CD4-positive, alpha-beta T cell treated with Interleukin-10 for 1 hour (primary cell): ENCODE data around the gene OR2T29.
"Not testable (repeated sequence)": the region's sequence is repeated elsewhere in the genome, so short reads cannot be mapped to it uniquely, and the experiment has no call there.

Source experiments
- DNase-seq: peaks from one replicate; pipeline ENCODE4 v3.0.0-alpha.2; 2020

OR2T29 gene, protein sequence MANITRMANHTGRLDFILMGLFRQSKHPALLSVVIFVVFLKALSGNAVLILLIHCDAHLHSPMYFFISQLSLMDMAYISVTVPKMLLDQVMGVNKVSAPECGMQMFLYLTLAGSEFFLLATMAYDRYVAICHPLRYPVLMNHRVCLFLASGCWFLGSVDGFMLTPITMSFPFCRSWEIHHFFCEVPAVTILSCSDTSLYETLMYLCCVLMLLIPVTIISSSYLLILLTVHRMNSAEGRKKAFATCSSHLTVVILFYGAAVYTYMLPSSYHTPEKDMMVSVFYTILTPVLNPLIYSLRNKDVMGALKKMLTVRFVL

DNA sequence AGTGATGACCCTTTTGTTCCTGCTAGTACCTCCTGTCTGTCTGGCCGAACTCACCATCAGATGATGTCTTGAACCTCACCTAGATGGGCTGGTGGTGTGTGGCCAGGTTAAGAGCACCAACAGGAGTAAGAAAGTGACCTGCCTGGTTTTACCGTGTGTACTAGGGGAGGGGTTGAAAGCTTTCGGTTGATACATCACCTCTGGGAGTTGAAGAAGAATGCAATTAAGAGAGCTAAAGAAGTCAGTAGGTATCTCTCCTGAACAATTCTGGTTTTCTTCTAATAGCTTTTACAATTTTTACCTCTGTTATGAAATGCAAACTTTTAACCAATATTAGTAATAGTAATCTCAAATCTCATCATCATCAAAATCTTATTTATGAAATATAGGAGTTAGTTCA, at the start of gene OR2T29:
TSS of gene OR2T29 (minus strand) at position 101 of the 400 bp plus-strand sequence. CDS start 3,281 bp downstream, outside the sequence.
- DNase-seq: not testable (repeated sequence)

DNA sequence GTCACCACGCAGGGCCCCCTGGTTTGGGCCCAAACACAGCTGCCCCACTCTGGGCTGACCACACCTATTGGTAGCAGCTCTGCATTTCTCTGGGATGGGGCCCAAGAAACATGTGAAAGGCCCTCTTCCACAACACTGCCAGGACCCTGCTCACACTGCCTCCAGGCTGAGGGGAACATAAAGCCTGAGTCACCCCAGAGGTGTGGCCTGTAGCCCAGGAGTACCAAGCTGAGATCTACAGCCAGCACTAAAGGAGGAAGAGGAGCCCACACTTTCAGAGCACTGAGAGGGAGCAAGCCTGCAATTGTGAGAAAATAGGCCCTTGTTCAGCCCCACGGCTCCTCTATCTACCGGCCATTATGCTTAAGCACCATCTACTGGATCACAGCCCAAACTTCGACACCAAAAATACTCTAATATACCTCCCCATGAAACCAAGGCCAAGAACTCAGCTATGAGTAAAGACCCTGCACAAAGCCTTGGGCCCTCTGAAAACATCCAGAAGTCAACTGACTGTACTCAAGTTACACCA, 49.4 kb upstream of the OR2T29 start:
- DNase-seq: no peak

DNA sequence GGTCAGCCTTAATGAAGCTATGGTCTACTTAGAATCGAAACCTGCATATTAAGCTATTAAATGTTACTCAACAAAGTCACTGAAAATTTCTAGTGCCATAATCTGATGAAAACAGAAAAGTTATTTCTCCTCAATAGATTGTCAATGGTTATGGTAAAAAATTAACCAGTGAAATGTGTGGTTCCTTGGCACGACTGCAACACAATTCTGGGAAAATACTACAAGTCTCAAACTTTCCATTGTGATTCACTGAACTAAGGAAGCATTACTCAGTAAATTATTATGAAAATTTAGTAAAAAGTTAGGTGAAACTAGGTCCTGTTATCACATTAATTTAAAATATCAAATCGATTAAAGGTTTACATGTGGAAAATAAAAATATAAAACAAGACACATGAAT, 47.7 kb upstream of the OR2T29 start:
- no peak for DNase-seq

DNA sequence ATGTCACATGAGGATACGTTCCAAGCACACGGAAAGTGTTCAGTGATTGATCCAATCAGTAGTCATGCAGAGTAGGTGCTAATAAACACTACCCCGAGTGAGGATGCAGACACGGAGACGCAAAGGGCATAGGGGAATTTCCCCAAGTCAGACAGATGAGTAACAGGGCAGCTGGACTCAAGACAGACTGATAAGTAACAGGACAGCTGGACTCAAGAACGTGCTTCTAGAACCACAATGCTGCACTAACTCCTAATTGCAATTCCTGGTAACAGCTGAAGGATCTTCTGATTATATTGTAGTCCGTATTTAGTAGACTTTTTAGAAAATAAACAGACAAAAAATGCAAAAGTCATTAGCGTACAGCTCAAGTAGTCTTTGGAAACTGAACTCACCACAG, 36.8 kb upstream of the OR2T29 start:
- no peak for DNase-seq

DNA sequence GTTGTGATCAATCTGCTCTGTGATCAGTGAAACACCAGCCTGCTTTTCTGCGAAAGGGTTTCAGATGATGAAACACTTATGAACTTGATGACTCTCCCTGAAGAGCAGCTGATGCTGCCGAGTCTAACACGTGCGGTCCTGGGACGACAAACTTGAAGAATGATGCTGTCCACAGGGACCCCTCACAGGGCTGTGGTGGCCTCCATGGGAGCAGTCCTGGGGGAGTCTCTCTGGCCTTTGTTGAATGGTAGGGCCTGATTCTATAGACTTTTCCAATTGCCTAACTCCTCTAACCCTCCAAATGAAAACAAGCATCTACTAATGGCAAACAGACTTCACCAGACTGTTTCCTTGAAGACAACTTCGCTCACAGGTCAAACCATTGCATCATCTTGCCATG, 35.0 kb upstream of the OR2T29 start, which contains the start of gene OR2T10:
TSS of gene OR2T10 (minus strand) at position 112 of the 400 bp plus-strand sequence. CDS start 3,932 bp downstream, outside the sequence.
- DNase-seq: no peak

DNA sequence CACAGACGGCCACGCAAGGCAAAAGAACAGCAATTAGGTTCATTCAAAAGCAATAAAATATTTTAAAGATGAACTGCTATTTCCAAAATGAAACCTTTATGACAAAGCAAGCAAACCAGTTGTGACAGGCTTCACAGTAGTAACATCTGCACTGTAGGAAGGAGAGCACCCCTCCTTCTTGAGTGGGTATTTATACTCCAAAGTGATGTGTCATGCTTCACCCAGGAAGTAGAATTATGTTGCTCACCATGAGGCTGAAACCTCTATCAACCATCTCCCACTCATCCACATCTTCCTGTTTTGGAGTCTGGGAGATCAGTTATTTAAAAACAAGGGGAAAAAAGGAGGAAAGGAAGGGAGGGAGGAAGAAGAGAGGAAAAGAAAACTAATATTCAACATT, 34.0 kb upstream of the OR2T29 start:
- no peak for DNase-seq

DNA sequence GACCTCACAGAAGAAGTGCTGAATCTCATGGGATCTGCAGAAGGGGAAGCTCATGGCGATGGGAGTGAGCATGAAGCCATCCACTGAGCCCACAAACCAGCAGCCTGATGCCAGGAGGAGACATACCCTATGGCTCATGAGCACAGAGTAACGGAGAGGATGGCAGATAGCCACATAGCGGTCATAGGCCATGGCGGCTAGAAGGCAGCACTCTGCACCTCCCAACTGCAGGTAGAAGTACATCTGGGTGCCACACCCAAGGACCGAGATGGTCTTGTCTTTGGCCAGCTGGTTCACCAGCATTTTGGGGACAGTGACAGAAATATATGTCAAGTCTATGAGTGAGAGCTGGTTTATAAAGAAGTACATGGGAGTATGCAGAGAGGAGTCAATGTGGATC, 30.7 kb upstream of the OR2T29 start:
- no peak for DNase-seq

DNA sequence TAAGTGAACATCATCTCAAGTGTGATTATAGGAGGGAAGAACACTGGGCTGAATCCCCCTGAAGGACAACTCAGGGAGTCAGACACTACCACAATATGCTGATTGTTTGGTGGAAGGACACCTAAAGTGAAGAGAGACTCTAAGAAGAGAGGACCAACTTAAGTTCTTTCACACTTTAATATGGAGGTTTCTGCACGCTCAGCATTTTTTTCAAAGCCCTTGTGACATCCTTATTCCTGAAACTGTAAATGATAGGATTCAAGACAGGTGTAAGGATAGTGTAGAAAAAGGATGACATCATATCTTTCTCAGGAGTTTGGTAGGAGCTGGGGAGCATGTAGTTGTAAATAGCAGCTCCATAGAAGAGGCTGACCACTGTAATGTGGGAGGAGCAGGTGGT, 30.1 kb upstream of the OR2T29 start:
- no peak for DNase-seq

DNA sequence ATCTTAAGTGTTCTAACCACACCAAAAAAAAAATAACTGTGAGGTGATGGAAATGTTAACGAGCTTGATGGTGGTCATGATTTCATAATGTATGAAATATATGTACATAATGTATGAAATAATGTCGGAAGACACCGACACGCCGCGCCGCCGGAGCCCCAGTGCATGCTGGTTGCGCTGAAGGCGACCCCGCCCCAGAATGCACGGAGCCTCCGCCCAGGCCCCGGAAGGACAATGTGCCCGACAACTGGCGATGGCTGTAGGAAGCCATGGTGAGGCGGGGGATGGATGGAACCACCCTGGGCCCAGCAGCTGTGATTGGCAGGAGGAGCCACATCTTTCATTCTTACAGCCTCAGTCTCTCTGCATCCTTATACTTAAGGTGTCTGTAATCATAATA, 27.5 kb upstream of the OR2T29 start:
- DNase-seq: no peak

DNA sequence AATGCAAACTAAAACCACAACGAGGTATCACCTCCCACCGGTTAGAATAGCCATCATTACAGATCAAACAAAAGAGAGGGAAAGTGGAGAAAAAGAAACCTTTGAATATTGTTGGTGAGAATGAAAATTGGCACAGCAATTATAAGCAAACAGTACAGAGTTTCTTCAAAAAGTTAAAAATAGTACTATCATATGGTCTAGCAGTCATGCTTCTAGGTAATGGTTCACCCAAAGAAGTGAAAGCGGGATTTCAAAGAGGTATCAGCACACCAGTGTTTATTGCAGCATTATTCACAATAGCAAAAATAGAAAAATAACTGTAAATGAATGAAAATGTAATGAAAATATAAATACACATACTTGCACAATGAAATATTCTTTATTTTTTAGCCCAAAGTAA, 26.8 kb upstream of the OR2T29 start:
- DNase-seq: no peak

DNA sequence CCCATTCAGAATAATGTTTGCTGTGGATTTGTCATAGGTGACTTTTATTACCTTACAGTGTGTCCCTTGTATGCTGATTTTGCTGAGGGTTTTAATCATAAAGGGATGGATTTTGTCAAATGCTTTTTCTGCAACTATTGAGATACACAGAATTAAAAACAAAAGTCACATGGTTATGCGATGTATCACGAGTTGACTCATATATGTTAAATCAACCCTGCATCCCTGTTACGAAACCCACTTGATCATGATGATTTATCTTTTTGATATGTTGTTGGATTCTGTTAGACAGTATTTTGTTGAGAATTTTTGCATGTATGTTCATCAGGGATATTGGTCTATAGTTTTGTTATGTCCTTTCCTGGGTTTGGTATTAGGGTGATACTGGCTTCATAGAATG, 22.7 kb upstream of the OR2T29 start:
- no peak for DNase-seq

DNA sequence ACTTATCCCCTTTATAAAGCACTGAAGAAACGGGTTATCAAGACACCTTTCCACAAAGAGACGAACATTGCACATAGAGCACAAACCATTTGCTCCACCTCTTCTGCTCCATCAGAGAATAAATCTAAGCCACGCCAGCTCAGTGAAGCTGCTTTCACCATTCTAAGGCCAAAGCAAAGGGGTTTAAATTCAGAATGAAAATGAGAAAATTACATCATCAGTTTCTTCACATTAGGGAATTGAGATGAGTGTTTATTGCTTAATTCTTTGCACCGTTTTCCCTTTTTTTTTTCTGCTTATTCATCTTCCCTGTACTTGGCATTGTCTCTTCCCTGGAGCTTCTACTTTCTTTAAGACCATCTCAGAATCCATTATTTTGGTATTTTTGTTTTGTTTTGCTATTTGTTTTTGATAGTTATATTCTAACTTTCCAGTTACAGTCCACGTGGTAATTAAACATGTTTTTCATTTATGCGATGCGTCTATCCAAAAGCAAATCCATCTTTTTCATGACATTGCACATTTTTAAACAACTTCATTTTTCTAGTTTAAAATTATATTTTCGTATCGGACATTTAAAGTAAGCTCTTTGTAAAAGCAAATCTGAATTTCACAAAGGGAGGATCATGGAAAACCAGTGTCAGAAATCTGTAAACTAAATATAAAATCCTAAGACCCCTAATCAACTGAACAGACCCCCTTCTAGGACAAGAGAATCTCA, 13.8 kb upstream of the OR2T29 start:
- no peak for DNase-seq

DNA sequence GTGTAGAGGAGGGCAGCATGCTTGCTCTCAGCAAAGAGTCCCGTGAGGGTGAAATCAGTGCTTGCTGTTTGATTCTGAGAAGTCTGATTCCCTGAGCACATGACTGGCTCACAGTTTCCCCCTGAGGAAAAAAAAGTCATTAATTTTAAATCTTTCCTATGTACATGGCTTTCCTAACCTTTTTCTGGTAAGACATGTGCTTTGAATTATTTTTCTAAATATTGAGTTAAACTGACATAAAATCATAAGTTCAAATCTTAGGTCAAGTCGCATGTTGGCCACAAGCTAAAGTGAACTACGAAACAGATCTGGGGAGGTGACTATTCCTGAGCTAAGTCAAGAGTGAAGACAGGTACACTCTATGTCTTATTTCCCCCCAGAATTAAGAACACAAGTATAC, 12.1 kb upstream of the OR2T29 start, which contains the start of gene OR2T34:
TSS of gene OR2T34 (minus strand) at position 101 of the 400 bp plus-strand sequence. CDS start at position 101, 0 bp downstream.
- not testable (repeated sequence) for DNase-seq

DNA sequence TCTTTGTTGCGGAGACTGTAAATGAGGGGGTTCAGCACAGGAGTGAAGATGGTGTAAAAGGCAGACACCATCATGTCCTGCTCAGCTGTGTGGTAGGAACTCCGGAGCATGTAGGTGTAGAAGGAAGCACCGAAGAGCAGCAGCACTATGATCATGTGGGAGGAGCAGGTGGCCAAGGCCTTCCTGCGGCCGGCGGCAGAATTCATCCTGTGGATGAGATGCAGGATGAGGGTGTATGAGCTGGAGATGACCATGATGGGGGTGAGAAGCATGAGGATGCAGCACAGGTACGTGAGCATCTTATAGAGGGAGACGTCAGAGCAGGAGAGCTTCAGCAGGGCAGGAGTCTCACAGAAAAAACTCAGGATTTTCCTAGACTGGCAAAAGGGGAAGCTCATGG, 11.3 kb upstream of the OR2T29 start:
- not testable (repeated sequence) for DNase-seq

DNA sequence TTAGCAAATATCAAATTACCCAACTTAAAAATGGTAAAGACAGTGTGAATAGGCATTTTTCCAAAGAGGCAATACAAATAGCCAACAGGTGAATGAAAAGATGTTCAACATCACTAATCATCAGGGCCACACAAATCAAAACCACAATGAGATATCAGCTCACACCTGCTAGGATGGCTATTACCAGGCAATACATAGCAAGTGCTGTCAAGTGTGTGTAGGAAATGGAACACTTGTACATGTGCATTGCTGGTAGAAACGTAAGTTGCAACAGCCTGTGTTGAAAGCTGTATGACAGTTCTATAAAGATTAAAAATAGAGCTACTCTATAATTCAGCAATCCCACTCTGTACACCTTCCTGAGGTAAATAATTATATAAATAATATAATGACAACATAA, 9.5 kb upstream of the OR2T29 start:
- not testable (repeated sequence) for DNase-seq

DNA sequence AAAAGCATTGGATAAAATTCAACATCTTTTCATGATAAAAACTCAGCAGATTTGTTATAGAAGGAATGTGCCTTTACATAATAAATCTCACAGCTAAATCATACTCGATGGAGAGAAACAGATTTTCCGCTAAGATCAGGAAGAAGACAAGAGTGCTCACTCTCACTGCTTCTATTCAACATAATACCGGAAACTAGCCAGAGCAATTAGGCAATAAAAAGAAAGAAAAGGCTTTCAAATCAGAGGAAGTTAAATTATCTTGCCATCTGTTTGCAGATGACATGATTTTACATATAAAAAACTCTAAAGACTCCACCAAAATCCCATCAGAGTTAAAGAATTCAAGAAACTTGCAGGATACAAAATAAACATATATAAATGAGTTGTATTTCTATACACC, 8.2 kb upstream of the OR2T29 start:
- DNase-seq: not testable (repeated sequence)

DNA sequence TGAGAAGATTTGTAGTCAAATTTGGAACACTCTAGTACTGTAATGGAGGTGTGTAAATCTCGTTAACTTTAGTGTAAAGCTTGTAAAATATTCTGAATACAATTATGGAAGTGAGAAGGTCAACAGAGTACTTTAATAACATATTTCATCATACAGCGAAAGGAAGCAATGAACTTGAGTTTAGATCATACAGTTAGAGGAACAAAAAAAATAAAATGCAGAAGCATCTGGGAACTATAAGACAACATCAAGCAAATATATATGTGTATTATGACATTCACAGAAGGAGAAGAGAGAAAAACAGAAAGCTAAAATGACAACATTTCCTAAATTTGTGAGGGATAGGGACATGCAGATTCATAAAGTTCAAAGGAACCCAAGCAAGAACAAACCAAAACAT, 6.5 kb upstream of the OR2T29 start:
- DNase-seq: not testable (repeated sequence)

DNA sequence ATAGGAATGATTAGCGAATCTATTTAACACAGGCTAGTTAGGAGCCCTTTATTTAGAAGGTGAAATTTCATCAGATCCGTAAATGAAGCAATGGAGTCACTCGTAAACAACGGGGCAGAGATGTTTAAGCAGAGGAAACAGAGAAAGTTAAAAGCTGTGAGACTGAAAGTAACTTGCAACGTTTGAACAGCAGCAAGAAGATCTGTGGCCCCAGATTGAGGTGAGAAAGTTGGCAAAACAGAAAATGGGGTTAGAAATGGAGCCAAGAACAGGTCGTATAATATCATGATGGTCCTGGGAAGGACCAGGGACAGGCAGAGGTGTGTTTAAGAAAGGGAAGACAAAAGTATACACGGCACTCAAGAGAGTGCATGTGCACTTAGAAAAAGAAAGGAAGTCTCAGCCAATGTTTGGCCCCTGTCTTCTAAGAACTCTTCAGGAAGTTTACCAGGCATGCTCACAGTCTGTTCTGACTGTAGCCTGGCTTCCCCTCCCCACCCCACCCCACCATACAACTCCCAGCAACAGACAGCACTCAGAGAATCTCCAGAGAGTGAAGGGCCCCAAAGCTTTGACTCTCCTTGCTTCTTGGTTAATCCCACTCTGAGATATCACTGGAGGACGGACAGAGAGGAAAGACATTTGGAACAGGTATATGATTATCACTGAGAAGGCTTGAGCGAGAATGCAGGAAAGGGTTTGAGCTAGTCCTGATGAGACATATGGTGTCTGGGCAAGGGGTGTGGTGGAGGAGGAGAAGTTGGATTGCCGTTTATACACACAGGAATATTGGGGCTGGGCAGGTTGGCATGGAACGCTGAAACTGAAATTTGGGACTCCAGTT, 3.2 kb upstream of the OR2T29 start:
- DNase-seq: peak; percentile 24

DNA sequence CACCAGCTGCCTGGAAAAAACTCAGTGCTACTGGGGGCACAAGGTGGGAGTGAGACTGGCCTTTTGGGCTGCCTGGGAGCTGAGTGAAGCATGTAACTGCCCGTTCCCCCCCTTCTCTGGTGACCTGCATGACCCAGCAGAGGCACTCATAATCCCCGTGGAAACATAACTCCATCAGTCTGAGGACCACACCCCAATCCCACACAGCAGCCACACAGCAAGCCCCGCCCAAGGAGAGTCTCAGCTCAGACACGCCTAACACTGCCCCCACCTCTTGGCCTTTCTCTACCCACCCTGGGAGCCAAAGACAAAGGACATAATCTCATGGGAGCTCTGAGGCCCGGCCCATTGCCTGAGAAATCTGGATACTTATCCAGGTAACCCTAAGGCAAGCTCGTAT, 11.5 kb downstream of the OR2T29 start:
- DNase-seq: not testable (repeated sequence)

DNA sequence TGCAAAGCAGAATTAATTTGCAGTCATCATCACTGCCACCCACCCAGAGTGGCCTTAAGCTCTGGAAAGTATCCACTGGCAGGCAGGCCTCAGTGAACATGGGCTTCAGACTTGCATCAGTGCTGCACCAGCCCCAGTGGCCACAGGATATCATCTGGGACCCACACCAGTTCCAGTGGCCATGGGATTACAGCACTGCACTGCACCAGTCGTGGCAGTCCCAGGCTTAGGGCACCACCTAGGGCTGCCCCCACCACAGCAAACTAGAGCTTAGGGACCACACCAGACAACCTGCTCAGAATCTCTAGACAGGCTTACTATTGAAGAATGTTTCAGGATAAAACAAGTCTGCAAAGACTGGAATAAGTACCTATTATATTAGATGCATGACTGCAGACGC, 15.2 kb downstream of the OR2T29 start:
- DNase-seq: not testable (repeated sequence)

DNA sequence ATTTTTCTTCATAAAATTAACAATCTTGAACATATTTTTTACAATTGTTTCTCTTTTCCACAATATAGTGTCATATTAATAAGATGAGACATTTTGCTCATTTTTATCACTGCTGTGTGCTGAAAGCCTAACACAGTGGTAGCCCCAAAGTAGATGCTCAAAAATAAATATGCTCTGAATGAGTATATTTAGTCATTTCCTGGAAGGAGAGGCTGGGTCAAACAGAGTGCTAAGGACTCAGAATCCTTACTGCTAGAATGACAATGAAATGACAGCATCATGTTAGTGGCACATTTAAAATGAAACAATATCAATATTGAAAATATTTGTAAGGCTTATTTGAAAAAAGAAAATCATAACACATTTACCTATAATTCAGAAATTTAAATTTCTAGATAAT, 25.1 kb downstream of the OR2T29 start:
- DNase-seq: not testable (repeated sequence)

DNA sequence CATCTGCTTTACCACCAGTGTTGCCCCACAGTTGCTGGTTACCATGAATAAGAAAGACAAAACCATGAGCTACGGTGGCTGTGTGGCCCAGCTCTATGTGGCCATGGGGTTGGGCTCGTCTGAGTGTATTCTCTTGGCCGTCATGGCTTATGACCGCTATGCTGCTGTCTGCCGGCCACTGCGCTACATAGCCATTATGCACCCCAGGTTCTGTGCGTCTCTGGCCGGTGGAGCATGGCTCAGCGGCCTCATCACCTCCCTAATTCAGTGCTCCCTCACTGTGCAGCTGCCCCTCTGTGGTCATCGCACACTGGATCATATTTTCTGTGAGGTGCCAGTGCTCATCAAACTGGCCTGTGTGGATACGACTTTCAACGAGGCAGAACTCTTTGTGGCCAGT, 40.7 kb downstream of the OR2T29 start:
- DNase-seq: no peak

DNA sequence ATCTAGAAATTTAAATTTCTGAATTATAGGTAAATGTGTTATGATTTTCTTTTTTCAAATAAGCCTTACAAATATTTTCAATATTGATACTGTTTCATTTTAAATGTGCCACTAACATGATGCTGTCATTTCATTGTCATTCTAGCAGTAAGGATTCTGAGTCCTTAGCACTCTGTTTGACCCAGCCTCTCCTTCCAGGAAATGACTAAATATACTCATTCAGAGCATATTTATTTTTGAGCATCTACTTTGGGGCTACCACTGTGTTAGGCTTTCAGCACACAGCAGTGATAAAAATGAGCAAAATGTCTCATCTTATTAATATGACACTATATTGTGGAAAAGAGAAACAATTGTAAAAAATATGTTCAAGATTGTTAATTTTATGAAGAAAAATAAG, 52.4 kb downstream of the OR2T29 start:
- not testable (repeated sequence) for DNase-seq
